GM12878 (cell line): Measurements from ENCODE around the gene MYMX. TPM values are rescaled to one million over a fixed set of nuclear protein-coding genes. Genes with fewer than 3 reads are reported as not detected.

Experiments used
- NKRF ChIP-seq: fragments of 450-650 bp; conservative IDR thresholded peaks from 2 replicates; pipeline ENCODE4 v1.6.1; 2017; ENCODE audit warnings: mild to moderate bottlenecking, moderate library complexity
- NR2C1 ChIP-seq: fragments of 450-650 bp; IDR thresholded peaks from 2 replicates; pipeline ENCODE4 v1.6.1; 2017; ENCODE audit warnings: antibody characterized with exemption, mild to moderate bottlenecking, moderate library complexity
- PRDM15 ChIP-seq: fragments of 450-650 bp; formaldehyde crosslinking; IDR thresholded peaks from 2 replicates; pipeline ENCODE4 v1.4.0; 2020; ENCODE audit warnings: mild to moderate bottlenecking, moderate library complexity
- RELB ChIP-seq: fragments of 450-650 bp; IDR thresholded peaks from 2 replicates; pipeline ENCODE4 v1.6.1; 2017; ENCODE audit warnings: low read depth, mild to moderate bottlenecking, moderate library complexity
- SIN3A ChIP-seq: IDR thresholded peaks from 2 replicates; pipeline ENCODE4 v1.6.1; 2012; ENCODE audit warnings: low read depth, low read length, improper control_type of control experiment
- SREBF2 ChIP-seq: IDR thresholded peaks from 2 replicates; pipeline ENCODE4 v1.6.1; 2012; ENCODE audit warnings: mild to moderate bottlenecking, low read length
- TCF12 ChIP-seq: IDR thresholded peaks from 2 replicates; pipeline ENCODE4 v1.6.1; 2011; ENCODE audit warnings: low read depth, mild to moderate bottlenecking, low read length
- polyA plus RNA-seq, 11 experiments: library from polyadenylated mRNA; depleted of rRNA in 4 of 11; unstranded in 6 of 11; stranded (reverse) in 5 of 11; fragments of >200 nt; fragmentation: Nextera tagmentation in 4 of 11; fragmentation: Illumina TruSeq in 1 of 11; extraction: Ambion mirVana in 4 of 11; extraction: Trizol in 1 of 11; gene quantifications; 1 replicate in 1 of 11; 2 replicates in 10 of 11; pipeline versions ENCODE4 v1.2.1 to v1.2.3, GENCODE V29; 2011 to 2016; ENCODE audit warnings: inconsistent platforms in 2 of 11, missing spikeins in 2 of 11, low read depth in 1 of 11
- total RNA-seq, 4 experiments: library from RNA; depleted of rRNA in 3 of 4; stranded (reverse); fragments of >200 nt in 3 of 4; fragmentation: Illumina TruSeq in 1 of 4; extraction: Trizol in 1 of 4; gene quantifications; 2 replicates each; pipeline versions ENCODE4 v1.2.1 to v1.2.3, GENCODE V29; 2013 to 2021

Gene MYMX
- total and polyA plus RNA-seq, 10 of the 15 experiments (the other 5 are each of a cell fraction or from before 2014, with no cell fraction given), result not detected

GRCh38 chr6:44256775-44257024 lies 40.0 kb downstream of the MYMX start (continued):
- TF ChIP-seq RELB (no peak), NKRF (no peak), TCF12 (no peak), SREBF2 (no peak), SIN3A (no peak), NR2C1 (no peak), PRDM15 (CRISPR knock-in tag) (no peak)
